ENCODE data around the gene TSSC4.

The TSSC4 gene

DNA sequence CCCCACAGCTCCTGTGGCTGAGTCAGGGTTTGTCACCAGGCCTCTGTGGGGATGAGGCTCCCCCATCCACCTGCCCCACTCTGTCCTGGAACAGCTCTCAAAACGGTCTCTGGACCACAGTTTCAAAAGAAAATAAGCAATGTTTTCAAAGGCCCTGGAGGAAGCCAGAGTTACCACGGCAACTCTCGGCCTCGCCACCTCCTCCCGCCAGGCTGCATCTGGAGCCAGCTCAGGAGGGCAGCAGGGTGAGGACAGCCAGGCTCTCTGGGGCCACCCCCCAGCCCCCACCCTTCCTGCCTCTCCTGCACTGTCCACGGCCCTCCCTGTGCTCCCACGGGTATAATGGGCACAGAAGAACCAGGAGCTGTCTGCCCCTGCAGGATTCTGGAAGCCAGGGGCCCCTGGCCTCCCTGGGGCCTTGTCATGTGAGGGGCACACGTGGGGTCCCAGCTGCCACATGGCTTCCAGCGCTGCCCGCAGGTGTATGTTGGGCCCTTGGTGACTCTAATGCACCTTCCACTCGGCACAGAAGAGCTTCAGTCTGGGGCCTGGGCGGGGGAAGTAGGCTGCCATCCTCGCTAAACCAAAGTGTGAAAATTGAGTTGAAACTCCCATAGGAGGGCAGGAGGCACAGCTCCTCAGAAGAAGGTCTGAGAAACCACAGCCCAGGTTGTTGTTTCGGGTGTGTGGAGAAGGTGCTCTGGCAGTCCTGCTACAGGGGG, 13.1 kb upstream of the TSSC4 start:
- DNase-seq: no peak

GRCh38 chr11:2388431-2389376, 11.8 kb upstream of the TSSC4 start:
- DNase-seq: no peak

DNA sequence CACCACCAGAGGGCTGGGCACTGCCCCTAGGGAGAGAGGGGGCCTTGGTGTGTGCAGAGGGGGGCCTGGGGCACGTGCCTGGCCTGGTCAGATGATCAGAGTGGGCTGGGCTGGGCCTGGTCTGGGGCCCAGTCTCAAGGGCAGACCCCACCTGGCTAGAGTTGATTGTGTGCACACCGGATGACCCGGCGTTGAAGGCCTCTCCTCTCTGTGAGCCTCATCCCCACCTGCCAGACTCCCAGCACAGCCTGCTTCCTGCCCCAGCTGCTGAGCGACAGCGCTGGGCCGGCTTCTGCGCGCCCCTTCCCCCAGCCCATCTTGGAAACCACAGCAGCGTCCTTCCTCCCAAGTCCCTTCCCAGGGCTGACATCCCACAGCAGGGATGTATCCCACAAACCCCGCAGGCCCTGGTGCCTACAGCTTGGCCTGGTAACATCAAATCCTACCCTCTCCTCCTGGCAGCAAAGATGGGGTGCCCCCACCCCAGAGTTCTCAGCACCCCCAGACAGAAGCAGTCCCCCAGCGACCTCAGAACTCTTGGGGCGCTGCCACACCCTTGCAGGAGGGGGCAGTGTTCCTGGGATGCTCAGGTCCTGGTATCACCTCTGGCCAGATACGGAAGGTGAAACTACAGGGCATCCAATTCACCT, 11.0 kb upstream of the TSSC4 start:
- no peak for DNase-seq

GRCh38 chr11:2390091-2390724, 10.3 kb upstream of the TSSC4 start:
- no peak for DNase-seq

DNA sequence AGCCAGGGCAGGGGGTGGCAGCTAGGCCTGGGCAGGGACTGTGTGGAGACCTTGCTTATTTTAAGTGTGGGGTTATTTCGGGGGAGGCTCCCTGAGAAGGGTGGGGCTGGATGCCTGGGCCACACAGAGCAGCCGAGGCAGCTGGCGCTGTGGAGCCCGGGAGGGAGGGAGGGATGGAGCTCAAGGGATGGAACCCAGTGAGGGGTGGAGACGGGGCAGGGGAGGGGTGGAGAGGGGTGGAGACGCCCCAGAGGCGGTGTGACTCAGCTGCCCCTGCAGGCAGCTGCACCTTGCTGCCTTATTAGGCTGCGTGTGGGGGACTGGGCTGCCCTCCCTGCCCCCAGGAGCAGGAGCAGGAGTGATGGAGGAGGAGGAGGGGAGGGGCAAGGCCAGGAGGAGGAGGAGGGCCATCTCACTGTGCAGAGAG, 9.8 kb upstream of the TSSC4 start:
- no peak for DNase-seq

GRCh38 chr11:2391181-2391975, 9.2 kb upstream of the TSSC4 start:
- no peak for DNase-seq

DNA sequence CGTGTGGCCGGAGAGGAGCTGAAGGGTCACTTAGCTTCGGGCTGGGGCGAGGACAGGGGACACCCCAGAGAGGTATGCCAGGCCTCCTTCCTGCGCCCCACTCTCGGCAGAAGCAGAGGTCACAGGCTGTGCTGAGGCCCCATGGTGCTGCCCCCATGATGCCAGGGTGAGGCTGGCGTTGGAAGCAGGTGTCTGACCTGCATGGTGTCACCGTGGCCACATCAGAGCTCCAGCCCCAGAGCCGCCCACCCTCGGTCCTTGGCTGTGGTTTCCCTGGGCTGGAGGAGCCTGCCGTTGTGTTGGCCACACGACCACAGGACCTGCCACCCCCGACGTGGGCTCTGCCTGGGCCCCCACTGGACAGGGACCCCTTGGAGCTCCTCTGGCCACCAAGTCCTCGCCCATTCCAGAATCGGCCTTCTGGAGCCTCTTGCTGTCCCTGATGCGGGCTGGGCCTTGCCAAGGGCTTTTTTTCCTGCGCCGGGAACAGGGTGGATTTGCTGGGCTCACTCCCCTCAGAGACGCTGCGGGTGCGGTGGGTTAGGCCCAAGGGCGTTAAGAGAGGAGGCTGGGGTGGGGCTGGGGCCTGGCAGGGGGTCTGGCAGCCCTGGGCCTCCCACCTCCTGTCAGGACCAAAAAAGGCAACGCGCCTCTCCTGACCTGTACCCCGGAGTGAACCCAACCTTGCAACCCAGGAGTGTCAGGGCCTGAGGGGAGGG, 8.2 kb upstream of the TSSC4 start:
- no peak for DNase-seq

GRCh38 chr11:2393111-2393868, 7.3 kb upstream of the TSSC4 start:
- DNase-seq: no peak

DNA sequence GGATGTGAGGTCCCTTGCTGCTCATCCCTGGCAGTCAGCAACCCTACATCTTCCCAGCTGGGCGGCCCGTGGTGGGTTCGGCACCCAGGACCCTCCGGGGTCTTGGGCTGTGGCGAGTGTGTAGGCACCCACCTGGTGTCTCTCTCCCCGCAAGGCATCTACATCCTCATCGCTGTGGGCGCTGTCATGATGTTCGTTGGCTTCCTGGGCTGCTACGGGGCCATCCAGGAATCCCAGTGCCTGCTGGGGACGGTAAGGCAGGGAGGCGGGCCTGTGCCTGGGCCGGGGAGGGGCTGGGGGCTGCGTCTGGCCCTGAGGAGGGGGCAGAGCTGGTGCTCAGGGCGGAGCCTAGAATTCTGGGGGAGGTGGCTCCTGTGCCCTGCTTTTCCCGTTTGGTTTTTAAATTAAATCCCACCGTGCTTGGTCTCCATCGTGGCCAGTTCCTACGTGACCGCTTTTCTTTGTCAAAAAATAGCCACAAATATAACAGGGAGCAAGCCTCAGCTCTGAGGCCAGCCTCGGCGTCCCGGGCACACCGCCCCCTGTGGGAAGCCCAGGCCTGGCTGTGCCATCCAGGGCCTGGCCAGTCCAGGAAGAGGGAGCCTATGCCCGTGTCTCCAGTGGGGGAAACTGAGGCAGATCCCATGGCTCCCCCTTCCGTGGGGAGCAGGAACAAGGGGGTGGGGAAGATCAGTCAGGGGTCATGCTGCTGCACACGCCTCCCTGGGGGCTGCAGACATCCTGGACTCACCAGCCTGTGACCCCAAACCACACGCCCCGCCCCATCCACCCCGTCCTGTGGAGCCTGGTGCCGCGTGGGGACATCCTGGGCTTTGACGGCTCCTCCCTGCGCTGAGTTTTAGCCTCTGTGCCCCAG, 6.4 kb upstream of the TSSC4 start:
- DNase-seq: no peak

DNA sequence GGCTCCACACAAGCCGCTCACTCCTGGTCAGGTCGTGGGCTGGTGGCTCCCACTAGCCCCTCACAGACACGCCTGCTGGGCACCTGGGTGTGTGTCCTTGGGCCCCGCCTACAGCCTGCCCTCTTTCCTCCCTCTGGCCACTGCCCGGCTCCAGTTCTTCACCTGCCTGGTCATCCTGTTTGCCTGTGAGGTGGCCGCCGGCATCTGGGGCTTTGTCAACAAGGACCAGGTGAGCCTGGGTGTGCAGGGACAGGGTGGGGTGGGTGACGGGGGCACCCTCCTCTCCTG, 5.8 kb upstream of the TSSC4 start:
- DNase-seq: no peak

DNA sequence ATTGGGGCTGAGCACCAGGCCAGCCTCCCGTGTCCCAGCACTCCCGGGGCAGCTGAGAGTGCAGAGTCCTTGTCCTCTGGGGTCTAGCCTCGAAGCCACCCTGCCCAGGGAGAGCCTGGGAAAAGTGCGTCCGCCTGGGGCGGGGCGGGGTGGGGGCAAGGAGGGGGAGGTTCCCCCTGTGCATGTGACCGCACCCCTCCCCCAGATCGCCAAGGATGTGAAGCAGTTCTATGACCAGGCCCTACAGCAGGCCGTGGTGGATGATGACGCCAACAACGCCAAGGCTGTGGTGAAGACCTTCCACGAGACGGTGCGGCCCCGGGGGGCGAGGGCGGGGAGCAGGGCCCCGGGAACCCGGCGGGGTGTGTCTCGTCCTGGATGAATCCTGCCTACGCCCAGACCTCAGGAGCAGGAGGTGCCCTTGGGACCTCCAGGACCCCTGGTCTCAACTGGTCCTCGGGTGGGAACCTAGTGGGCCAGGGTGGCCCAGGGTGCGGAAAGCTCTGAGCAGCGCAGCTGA, 5.3 kb upstream of the TSSC4 start:
- no peak for DNase-seq

DNA sequence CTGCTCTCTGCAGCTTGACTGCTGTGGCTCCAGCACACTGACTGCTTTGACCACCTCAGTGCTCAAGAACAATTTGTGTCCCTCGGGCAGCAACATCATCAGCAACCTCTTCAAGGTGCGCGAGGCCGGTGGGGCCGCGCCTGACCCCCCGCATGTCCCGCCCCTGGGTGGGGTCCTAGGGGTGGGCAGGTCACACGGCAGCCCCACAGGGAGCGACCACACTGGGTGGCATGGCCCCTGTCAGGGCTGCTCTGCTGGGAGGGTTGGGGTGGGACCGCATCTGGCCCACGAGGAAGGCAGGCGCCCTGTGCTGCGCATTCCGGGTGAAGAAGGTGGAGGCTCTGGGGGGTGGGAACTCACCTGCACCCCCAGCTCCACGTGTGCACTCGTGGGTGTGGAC, 4.7 kb upstream of the TSSC4 start:
- DNase-seq: no peak

DNA sequence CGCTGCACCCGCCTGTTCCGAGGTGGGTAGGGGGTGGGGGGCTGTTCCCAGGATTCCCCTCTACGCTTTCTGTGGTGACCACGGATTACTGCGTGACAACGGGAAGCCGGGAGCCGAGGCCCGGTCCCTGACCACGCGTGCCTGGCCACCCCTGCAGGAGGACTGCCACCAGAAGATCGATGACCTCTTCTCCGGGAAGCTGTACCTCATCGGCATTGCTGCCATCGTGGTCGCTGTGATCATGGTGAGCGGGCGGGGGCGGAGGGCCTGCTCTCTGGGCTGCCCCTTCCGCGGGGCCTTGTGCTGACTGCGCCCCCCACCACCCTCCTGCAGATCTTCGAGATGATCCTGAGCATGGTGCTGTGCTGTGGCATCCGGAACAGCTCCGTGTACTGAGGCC, 4.1 kb upstream of the TSSC4 start:
- no peak for DNase-seq

GRCh38 chr11:2397005-2397404, 3.5 kb upstream of the TSSC4 start:
- no peak for DNase-seq

- DNase-seq: no peak
Measured at GRCh38 chr11:2398664-2399355, 1.7 kb upstream of the TSSC4 start.

- DNase-seq: peak in 1 of 3 donors; percentile 32
Measured at GRCh38 chr11:2399488-2400068, 972 bp upstream of the TSSC4 start.

DNA sequence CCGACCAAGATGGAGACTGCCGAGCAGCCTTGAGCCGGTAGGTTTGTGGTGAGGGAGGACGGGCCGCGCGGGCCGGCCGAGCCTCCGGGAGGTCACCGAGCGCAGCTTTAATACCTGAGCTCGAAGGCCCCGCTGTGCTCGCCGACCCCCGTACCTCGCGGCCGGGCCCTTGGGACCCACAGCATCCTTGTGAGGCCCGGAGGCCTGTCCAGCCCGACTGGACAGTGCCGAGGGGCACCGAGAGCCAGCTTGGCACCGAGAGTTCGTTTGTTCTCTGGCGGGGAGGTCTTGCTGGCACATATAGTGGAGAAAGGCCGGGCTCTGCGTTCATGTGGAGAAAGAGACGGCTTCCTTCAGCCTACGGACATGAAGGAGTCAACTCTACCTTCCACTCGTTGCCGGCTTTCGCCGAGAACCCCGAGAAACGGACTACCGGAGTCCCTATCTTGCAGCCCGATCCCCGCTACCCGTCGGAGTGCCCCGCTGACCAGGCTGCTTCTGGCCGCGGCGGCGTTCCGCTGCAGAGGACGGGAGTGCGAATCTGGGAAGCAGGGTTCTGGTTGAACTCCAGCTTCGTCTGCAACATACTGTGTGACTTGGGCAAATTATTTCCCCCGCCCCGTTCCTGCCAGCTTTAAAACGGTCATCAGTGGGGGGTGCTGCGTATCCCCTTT, 349 bp downstream of the TSSC4 start:
- DNase-seq: no peak

DNA sequence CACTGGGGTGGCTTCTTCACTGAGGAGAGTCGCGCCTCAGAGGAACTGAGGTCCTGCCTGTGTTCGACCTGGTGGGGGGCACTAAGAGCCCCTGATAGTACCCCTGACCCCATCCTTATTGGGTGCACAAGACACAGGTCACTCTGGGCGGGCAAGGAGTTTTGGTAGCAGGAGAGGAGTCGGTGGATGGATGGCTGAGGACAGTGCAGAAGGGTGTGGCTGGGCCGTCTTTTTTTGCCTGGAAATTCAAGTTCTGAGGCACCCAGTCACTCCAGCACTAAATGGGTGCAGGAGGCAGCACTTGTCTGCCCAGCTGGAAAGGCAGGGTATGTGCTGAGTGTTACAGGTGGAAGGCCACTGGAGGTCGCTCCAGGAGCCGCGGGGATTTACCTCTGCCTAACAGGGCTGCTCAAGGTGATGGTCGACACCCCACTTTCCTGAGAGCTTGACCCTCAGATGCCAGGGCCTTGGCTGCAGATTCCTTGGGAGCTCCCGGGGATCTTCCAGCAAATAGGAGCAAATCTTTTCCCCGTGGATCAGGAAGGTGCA, 960 bp downstream of the TSSC4 start:
- DNase-seq: no peak
